Activated T-cell treated with anti-CD3 and anti-CD28 coated beads, Interleukin-2, amount 50 U/mL, for 1 hour (primary cell): ENCODE data around the gene BICD1.

ENCODE experiments used
- DNase-seq: peaks from one replicate; pipeline ENCODE4 v3.0.0-alpha.2; 2020

The BICD1 gene

DNA sequence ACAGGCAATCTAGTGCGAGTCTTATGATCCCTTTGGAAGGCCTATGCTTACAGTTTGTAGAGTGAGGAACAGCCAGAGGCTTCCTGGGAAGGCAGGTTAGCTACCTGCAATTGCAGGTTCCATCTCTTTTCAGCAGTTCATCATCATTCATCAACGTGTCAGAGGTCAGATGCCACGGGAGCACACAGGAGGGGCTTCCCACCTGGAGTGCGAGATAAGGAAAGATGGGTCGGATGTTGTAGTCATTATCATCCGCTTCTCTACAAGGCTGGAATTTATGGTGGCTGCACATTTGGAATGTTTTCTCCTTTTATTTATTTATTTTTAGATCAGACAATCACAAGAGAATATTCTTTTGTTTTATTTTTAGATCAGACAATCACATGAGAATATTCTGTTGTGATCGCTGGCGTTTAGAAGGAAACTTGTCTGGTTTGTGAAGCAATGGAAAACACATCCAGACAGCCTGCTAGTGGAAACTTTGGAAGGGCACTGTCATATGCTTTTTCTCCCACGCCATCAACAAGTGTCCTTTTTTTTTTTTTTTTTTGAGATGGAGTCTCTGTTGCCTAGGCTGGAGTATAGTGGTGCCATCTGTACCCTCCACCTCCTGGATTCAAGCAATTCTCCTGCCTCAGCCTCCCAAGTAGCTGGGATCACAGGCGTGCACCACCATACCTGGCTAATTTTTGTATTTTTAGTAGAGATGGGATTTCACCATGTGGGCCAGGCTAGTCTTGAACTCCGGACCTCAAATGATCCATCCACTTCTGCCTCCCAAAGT is 1.9 kb upstream of the BICD1 start:
- DNase-seq = no peak

DNA sequence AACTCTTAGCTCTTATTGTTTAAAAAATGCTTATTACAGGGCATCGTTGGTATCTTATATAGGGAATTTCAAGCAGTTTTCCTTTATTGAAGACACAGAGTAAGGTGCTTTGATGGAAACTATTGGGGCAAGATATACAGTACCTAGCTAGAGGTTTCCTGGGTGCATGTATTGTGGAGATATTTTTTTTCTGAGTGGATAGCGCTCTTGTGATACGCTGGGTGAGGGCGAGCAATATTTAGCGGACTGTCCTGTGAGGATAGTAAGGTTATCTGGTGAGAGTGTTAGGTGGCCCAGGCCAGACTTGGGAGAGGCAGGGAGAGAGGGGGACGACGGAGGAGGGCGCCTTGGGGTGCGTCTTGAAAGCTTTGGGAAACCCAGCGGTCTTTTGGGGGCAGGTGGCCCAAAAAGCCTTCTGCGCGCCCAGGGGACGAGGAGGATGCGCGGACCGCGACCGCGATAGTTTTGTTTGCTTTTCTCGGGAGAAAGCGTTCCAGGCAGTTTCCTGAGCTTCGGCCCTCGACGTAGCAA is 596 bp upstream of the BICD1 start:
- DNase-seq = no peak

DNA sequence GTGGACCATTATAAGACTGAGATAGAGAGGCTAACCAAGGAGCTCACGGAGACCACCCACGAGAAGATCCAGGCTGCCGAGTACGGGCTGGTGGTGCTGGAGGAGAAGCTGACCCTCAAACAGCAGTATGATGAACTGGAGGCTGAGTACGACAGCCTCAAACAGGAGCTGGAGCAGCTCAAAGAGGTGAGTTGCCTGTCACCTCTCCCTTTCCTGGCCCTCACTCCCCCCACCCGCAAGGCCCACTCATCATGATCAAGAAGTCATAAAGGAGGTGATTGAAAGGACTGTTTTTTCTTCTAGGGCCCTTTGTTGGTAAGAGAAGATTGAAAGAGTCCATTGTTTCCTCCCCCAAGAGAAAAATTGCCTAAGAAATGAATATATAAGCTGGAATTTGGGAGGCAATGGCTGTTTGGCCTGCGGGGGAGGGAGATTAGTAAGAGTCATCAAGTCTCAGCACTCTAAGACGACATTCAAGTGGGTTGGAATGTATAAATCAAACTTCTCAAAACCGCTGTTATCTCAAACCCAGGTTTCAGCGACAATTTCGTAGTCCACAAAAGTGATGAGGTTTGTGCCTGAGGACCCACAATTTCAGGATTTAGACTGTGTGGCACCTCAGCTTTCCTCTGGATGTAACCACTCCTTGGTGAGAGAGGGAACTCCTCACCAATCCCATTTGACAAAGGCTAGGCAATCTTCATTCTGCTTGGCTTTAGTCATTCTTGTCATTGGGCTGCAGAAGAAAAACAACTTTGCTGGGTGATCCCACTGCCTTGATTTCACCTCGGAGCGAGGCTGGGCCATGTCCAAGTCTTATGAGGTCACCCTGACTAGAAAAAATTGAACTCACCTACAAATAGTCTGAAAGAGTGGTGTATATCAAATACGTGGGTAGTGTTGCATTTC is 966 bp downstream of the BICD1 start:
- DNase-seq = peak; percentile 38

DNA sequence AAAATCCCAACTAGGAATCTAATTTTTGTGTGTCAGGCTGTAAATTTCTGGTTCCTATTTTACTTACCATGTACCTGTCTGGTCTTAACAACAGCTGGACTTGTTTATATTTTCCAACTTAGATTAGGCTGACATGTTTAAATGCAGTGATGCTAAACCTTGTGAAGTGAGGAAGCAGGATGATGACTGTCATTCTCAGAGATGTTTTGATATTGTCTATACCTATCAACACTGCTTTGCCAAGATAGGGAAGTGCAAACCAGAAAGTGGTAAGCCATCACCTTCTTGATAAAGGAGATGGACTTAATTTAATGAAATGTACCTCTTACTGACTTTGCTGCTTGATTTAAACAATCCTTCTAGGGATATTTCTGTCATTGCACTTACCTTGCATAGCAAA is 2.1 kb downstream of the BICD1 start:
- no peak for DNase-seq

DNA sequence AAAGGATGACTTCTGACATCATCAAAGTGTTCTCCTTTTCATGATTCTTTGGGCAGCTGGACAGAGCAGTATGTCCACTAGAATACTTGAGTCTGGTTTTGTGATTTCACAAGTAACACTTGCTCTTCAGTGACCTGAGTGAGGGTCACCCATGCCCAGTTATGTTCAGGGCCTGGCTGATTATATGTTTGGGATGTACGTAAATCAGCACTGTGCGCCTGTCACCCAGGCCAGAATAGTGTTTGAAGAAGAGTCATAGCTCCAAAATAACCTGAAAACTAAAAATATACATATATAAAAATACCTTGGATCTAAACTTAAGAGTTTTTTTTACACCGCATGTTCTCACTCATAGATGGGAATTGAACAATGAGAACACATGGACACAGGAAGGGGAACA is 3.8 kb downstream of the BICD1 start:
- no peak for DNase-seq

DNA sequence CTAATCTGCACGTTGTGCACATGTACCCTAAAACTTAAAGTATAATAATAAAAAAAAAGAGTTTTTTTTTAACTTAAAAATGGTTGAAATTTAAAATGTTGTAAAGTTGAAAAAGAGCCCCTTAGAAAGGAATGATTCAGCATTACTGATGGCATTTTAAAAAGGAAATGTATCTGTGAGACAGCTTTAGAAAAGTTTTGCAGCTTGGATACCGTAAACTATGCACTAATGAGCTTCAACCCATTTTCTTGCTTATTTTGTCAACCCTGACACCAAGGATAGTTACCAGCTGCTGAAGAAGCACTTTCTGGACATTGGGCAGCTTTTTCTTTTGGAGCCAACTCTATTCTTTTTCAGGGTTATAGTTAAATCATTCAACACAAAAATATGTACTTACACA is 4.3 kb downstream of the BICD1 start:
- no peak for DNase-seq

DNA sequence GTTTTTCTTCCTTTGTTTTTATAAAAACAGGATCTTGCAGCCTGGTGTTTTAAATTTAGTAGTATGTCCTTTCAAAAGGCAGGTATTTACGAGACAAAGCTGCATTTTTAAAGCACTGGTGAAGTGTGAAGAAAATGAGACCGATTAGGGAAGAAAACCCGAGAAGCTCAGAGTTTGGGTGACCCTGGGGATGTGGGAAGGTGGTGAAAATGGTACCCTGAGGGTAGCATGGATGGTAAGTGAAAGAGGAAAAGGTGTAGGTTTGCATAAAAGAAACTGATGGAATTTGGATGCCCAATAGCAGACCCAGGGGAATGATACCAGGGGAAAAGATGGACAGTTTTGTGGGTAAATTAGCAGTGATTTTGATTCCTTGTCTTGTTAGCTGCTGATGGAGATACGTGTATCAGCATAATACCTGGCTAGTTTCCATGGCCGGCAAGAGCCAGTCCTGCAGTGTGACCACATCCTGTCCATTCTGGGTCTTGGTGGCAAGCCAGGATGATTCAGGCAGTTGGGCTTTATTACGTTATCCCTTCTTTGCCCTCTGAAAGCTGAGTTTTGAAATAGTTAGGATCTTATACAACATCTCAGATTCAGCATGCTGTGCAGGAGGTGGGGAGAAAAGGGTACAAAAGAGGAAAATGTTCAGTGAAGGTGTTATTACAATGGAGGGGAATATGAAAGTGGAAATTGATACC is 8.9 kb downstream of the BICD1 start:
- no peak for DNase-seq

DNA sequence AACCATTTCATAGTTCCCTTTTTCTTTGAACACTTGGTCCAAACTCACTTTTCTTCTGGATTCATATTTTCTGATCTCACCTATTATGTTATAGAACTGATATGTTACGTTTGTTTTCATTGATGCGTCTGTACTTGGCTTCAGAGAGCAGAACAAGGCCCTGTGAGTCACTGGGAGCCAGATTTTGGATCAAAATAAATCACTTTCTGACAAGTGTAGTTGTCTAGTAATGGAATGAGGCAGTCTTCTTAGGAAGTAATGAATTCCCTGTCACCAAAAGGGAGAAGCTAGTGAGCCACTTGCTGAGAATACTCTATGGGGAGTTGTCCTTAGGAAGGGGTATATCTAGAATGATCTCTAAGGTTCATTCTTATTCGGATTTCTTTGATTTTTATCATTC is 10.2 kb downstream of the BICD1 start:
- no peak for DNase-seq

DNA sequence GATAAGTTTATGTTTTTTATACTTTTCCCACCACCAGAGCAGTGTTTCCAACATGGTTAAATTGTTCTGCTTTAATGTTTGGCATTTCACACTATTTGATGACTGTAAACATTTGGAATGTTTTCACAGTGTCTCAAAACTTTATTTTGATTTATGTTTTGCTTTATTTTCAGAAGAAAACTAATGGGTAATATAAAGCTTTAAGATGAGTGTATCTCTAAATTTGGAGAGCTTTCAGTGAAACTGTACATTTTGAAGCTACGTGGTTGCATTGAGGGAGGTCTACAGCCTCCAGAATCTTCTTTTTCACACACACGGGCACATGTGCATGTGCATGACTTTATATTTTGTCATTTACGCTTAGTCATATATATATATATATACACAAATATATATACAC is 10.7 kb downstream of the BICD1 start:
- DNase-seq = no peak

DNA sequence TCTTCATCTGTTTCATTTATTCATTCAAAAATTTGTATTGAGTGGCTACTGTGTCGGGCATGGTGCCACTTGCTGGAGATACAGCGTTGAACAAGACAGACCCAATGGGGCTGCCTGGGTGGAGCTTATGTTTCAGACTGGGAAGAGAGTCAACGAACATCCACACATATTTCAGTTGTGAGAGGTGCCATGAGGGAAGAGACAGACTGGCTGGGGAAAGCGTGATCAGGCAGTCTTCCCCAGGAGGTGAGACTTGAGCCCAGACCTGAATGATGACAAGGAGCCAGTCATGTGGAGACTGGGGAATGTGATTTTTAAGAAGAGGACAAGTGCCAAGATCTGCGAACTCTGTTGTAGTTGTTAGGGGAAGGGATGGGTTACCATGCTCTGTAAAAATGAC is 12.2 kb downstream of the BICD1 start:
- no peak for DNase-seq

DNA sequence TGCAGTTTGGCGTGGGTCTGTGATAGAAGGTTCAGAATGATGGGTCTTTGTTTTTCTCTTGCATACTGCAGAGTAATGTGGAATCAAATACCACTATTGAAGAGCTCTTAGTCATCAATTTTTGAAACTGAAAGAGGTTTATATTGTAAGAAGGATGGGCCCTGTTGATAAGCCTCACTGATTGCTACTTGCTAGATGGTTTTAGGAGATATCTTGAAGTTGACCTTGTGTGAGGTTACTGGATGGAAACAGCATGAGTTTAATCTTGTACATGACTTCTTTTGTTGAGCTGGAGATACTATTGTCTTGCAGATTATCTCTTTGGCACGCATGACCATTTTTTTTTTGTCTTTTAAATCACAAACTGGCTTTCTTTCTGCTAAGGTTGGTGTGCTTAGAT is 13.8 kb downstream of the BICD1 start:
- no peak for DNase-seq

DNA sequence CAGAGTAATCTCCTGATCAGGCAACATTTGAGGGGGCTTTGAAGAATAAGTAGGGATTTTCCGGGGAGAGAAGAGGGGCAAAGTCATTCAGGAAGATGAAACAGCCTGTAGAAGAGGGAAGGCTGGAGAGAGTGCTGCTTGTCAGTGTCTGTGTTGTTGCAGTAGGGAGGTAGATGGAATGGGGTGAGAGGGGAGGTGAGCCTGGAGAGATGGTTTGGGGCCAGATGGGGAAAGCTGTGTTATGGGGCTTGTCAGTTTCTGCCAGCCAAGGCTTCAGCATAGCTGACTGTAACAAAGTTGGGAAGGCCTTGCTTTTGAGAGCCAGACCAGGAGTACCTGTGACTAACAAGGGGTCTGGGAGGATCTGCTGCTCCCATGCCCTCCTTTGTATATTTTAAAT is 18.0 kb downstream of the BICD1 start:
- no peak for DNase-seq

DNA sequence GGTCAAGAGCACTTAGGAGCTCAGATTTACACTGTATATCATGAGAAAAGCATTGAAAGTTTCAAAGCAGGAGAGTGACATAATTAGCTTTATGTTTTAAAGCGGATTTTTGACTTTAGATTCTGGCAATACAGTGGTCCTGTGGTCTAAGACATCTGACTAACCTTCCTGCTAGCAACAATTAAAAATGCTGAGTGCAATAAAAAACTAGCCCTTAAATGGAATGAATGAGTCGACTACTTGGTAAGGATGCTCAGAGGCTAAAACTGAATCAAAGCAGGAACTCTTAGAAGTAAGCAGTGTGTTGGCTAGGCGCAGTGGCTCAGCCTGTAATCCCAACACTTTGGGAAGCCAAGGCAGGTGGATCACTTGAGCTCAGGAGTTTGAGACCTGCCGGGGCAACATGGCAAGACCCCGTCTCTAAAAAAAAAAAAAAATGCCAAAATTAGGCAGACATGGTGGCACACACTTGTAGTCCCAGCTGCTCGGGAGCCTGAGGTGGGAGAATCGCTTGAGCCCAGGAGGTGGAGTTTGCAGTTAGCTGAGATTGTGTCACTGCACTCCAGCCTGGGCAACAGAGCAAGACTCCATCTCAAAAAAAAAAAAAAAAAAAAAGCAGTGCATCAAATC is 18.9 kb downstream of the BICD1 start:
- DNase-seq = no peak

DNA sequence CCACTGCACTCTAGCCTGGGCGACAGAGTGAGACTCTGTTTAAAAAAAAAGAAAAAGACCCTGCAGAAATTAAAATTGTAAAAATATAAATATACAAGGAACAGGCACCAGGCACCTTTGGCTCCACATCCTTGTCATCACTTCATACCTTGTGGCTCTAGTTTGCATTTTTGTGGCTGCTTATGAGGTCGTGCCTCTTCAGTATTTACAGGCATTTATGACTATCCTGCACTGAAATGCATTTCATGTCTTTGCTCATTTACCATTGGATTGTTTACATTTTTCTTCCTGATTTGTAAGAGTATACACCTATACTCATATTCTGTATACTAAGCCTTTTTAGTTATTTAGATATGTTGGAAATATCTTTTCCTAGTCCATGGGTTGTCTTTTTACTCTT is 20.1 kb downstream of the BICD1 start:
- no peak for DNase-seq

DNA sequence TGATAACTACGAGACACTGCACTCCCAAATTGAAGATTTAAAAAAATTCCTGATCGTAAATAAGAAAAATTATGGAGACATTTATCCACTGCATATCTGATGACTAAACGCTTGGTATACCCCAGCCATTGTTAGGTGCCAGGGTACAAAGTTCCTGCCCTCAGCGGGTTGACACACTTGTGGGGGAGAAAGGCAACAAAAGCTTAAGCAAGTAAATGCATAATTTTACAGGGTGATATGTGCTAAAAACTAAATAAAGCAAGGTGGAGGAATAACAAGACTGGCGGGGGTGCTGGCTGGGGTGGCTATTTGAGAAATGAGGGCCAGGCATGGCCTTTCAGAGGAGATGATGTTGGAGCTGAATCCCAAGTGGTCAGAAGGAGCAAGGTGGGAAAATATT is 25.0 kb downstream of the BICD1 start:
- DNase-seq = no peak

DNA sequence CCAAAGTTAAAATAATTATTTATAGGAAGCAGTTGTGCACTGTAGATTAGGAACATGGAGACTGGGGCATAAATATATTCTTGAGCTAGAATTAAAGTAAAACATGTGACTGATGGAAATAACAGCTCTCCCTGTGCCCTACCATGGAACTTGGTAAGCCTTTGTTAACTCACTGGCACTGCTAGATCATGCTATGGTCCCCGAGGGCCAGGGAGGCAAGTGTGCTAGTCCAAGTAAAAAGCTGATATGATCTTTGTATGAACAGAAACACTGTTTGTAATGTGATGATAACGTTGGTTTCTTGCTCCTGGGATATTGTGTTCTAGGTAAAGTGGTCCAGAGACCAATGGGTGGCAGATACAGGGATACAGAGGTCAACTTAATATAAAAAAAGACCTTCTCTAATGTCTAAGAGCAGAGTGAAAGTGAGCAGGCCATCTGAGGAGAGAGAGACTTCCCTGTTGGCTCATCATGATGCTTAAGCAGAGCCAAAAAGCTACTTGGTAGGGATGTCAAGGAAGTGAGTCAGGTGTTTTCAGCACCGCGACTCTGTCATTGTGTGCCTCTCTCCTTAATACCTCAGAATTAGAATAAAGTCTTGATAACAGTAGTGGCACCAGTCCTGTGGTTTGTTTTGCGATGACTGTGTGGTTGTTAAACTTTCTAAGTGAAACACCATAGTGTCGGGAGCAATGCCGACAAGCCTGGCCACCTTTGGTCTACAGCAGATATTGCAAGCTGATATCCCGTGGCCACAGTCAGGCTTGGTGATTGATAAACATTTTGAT is 27.6 kb downstream of the BICD1 start:
- DNase-seq = no peak

DNA sequence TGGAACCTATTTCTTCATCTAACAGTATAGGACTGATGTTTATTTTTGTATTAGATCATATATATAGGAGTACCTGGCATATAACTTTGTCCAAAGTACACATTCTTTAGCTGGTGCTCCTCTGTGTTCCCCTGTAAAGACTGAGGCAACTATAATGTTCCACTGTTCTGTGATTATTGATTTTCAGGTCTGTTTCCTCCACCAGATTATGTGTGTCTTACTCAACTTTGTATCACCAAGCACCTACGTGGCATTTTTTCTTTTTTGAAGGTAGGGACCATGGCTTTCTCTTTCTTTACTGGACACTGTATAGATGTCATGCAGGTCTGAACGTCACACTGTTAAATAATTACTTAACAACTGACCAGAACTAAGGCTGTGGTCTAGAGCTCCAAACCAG is 29.3 kb downstream of the BICD1 start:
- DNase-seq = no peak

DNA sequence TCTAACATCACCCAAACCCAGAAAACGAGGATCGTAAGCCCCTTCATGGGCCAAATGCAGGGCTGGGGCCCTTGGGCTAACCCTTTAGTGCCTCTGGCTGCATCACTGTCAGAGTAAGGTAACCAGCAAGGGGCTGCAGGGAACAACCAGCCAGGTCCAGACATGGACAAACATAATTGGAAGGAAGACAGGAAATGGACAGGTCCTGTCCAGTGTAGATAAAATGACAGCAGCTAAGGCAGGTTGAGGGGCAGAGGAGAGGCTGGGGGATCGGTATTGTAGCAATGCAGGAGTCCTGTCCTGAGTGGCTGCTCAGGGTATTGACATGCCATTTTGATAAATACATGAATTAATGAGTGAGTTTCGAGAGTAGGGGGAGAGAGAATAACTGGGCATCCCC is 29.8 kb downstream of the BICD1 start:
- no peak for DNase-seq

DNA sequence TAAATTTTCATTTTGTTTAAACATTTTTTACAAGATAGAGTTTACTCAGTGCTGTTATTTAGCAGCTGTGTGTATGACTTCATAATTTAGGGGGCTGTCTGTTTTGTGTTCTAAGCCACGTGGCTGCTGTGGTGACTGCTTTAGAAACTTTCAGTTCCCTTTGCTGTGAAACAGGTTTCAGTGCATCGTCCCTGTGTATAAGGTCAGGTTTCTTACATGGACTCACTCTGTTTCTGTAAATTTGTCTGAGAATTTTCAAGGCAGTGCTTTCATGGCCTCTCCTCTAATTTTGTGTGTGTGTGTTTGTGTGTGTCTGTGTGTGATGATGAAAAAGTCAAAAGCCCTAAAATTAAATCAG is 32.4 kb downstream of the BICD1 start:
- DNase-seq = no peak

DNA sequence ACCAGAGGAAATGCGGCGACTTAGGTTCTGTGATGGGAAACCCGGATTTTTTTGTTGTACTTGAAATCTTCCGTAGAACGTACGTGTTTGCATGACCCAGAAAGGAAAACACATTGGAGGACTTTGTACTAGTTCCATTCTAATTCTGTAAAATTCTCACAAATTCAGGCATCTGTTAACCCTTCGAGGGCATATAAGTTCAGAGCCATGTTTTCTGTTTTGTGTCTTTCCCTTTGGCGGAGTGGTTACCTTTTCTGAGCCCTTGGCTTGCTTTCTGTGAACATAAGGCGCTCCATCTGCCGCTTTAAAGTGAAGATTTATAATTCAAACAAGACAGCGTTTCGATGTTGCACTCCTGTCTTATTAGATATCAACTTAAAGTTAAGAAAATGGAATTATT is 34.2 kb downstream of the BICD1 start:
- DNase-seq = no peak

DNA sequence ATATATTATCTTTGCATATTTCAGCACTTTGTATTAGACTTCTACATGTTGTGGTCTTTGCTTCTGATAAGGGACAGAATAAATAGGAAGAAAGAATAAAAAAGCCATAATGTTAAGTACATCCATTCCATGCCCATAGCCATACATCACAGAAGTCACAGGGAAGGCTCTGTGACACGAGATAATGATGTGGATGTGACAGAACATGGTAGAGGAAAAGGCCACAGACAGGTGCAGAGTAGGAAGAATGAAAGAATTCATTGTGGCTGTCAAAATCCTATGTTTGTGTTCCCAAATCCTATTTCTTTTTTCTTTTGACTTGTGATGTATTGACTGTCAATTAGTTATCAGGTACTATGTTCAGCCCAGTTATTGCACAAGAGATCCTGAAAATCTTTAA is 38.4 kb downstream of the BICD1 start:
- DNase-seq = no peak
